NCI-H510A treated with DMSO at 0.1 percent for 48 hours (cell line): ENCODE results near the gene LOXL4.

Experiments used
- DNase-seq: peaks from one replicate; lab custom pipeline; 2025; lab: John Stamatoyannopoulos, UW

The LOXL4 gene

GRCh38 chr10:98264378-98265065 lies 3.5 kb downstream of the LOXL4 start:
- no peak for DNase-seq

- DNase-seq, result no peak
Observed at GRCh38 chr10:98263088-98263487, 4.9 kb downstream of the LOXL4 start.

- DNase-seq, result peak; percentile 20
Observed at GRCh38 chr10:98262571-98262970, 5.4 kb downstream of the LOXL4 start.

GRCh38 chr10:98261436-98262277 lies 6.3 kb downstream of the LOXL4 start:
- DNase-seq, result no peak

GRCh38 chr10:98260752-98261151 lies 7.2 kb downstream of the LOXL4 start:
- DNase-seq, result no peak

GRCh38 chr10:98260350-98260749 lies 7.6 kb downstream of the LOXL4 start:
- DNase-seq, result no peak

- DNase-seq, result peak; percentile 3
Observed at GRCh38 chr10:98259606-98260315, 8.2 kb downstream of the LOXL4 start.

- no peak for DNase-seq
Observed at GRCh38 chr10:98258683-98259454, 9.1 kb downstream of the LOXL4 start.

GRCh38 chr10:98257961-98258360 lies 10.0 kb downstream of the LOXL4 start:
- no peak for DNase-seq

GRCh38 chr10:98257198-98257597 lies 10.8 kb downstream of the LOXL4 start:
- no peak for DNase-seq

GRCh38 chr10:98256692-98257091 lies 11.3 kb downstream of the LOXL4 start:
- no peak for DNase-seq

- no peak for DNase-seq
Observed at GRCh38 chr10:98255146-98255877, 12.7 kb downstream of the LOXL4 start.

GRCh38 chr10:98254234-98254974 lies 13.6 kb downstream of the LOXL4 start:
- DNase-seq, result no peak

- no peak for DNase-seq
Observed at GRCh38 chr10:98253499-98253898, 14.5 kb downstream of the LOXL4 start.

- no peak for DNase-seq
Observed at GRCh38 chr10:98252464-98252863, 15.5 kb downstream of the LOXL4 start.

- no peak for DNase-seq
Observed at GRCh38 chr10:98251399-98251798, 16.6 kb downstream of the LOXL4 start.

GRCh38 chr10:98249134-98249533 lies 18.9 kb downstream of the LOXL4 start:
- no peak for DNase-seq

GRCh38 chr10:98248018-98248417 lies 20.0 kb downstream of the LOXL4 start:
- no peak for DNase-seq

GRCh38 chr10:98246911-98247805 lies 20.8 kb downstream of the LOXL4 start:
- no peak for DNase-seq

GRCh38 chr10:98244586-98244985 lies 23.4 kb downstream of the LOXL4 start:
- no peak for DNase-seq
